HG02840 (cell line): ENCODE results near the gene PRICKLE2.

Experiments
- ATAC-seq: cut with Tn5 transposase; IDR thresholded peaks from one replicate; pipeline ENCODE4 v1.9.1; 2021; ENCODE audit warnings: mild to moderate bottlenecking, moderate library complexity, moderate number of reproducible peaks; ENCODE audit not compliant: unreplicated experiment, low FRiP score

Gene PRICKLE2

DNA sequence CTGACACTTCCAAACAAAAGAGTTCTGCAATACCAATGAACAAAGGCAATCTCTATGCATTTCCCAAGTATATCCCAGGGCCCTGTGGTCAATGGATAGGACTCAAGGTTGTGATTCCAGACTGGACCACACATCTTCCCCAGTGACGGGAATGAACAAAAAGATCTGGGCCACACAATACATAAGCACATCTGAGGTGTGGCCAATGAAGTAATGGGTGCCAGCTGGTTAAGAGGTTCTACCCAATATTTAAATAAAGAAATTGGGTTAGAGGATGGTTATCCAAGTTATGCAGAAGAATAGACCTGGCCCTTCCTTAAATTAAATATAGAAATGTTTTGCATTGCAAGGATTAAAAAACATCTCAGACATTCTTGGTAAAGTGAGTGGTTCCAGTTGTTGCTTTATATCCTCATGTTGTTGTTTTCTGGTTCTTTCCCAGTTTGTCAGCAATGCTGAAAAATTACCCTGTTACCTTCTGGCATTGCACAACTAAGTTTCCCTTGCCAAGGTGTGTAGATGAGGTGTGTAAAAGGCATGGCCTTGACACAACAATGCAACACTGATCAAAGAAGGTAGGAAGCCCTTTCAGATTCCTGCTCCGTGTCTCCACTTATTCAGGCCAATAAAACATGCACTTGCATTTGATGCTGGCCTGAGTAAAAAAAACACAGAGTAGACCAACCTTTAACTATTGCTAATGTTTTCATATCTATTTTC lies 86.5 kb downstream of the PRICKLE2 start:
- ATAC-seq: no peak

DNA sequence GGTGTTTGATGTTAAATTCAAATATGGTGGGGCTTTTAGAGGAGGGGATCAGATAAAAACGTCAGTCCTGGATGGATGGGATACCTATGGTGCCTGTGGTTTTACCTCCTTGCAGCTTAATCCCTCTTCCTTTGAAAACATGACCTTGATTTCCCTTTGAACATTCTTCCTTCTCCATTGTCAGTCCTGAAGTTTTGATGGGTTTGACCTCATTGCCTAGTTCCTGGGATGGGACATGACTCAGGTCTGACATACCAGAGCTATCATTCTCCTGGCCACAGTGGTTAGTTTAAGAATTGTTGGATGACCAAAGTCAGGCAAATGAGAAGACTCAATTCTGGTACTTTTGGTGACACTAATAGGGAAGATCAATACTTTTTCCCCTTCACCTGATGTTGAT lies 87.2 kb downstream of the PRICKLE2 start:
- no peak for ATAC-seq

DNA sequence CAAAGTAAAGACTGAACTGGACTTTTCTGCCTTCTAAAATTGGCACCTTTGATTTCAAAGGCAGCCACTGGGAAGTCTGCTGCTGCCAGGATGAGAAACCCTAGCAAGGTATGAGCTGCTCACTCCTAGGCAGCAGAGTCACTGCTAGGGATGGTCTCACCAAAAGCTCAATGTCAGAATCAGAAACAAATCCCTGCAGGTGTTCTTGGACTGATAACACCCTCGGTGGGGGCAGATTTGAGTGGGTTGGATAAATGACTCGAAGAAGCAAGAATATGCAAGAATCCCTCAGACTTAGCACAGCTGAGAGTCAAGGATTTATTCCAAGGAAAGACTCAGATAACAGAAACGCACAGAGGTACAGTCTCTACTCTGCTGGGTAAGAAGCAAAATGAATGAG lies 90.4 kb downstream of the PRICKLE2 start:
- ATAC-seq: no peak

DNA sequence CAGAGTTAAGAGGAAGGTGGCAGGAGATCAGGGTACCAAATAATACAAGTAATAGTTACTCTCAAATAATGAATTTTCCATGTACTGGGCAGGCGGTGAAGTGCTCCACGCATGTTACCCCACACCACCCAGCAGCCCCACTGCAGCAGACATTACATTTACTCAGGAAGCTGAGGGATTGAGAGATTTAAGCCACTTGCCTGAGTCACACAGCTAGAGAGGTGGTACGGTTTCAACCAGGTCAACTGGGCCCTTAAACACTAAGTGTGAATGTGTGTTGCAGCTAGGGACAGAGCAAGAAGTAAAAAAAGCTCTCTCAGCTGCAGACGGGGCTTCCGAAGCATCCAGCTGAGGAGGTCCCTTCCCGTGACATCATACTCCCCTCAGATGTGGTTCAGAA lies 91.3 kb downstream of the PRICKLE2 start:
- ATAC-seq: no peak

DNA sequence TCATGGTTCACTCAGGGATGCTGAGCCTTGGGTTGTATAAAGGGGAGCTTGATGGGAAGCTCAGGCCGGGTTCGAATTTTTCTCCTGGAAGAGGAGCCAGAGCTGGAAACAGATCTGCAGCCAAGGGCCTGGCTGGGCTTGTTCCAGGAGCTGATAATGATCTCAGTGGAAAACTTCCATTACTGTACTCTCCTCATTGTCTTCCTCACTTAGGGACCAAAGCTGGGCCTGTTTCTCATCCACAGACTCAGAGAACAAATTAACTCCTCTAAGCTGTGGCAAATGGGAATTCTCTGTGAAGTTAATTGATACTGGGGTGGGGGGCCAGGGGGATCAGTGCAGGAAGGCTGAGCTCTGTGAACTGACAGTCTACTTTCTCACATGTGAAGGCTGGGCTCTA lies 92.0 kb downstream of the PRICKLE2 start:
- ATAC-seq: no peak

DNA sequence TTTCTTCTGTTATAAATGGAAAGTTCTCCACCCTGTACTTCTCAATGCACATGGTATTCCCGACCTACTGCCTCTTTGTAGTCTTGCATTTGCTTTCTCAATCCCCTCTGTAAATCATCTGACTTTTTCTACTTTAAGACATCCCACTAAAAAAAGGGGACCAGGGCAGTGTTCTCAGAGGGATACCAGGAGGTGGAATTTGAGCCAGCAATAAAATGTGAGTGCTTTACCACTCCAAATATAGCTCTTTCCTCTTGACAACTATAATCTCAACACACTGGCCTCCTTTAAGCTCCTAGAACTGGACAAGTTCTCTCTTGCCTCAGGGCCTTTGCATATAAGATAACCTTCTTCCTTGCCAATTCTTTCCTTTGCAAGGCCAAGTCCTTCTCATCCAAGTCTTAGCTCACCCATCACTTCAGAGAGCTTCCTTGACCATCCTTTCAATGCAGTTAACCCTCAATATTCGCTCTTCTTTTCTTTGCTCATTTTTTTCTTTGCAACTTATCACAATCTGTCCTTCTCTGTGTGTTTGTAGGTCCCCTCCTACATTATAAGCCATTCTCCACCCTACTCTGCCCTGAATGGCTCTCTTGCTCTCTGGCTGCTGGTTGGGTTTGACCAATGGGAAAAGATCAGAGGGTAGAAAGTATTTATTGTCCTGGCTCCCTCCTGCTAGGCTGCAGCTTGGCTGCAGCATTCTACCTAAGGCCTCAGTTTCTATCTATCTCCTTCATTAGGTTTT lies 93.4 kb downstream of the PRICKLE2 start:
- ATAC-seq: no peak

GRCh38 chr3:64130436-64130835 lies 94.8 kb downstream of the PRICKLE2 start:
- ATAC-seq: no peak

DNA sequence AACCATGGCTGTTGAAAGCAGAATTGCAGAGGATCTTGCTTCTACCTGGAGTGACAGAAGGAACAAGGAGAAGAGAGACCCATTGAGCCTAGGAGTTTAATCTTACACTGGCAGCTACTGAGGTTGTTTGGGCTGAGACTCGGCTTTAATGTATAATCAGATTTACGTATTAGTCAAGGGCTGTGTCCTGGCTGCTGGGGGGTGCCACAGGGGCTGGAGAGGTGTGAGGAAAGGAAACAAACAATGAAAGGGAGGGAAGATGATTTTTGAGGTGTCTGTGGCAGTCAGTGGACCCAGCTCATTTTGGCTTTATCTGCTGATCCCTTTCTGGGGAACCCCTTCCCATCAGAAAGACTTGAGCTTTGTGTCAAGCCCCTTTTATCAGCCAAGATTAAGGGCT lies 95.7 kb downstream of the PRICKLE2 start:
- no peak for ATAC-seq

DNA sequence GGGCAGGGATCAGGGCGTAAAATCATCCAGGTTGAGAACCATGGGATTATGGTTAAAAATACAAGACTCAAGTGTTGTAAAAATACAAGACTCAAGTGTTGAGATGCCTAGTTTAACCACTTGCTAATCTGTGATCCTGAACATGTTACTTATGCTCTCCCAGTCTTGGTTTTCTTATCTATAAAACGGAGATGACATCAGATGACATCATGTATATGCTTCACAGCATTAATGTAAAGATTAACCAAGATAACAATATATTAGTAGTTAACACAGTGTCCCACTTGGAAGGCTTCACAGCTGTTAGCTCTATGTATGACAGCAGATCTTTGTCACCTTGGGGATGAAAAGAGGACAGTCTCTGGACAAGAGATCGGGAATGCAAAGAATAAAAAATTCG lies 96.2 kb downstream of the PRICKLE2 start:
- no peak for ATAC-seq

- ATAC-seq: no peak
These were observed 99.7 kb downstream of the PRICKLE2 start for GRCh38 chr3:64125561-64125960.

GRCh38 chr3:64123931-64124330 lies 101.3 kb downstream of the PRICKLE2 start:
- ATAC-seq: no peak

DNA sequence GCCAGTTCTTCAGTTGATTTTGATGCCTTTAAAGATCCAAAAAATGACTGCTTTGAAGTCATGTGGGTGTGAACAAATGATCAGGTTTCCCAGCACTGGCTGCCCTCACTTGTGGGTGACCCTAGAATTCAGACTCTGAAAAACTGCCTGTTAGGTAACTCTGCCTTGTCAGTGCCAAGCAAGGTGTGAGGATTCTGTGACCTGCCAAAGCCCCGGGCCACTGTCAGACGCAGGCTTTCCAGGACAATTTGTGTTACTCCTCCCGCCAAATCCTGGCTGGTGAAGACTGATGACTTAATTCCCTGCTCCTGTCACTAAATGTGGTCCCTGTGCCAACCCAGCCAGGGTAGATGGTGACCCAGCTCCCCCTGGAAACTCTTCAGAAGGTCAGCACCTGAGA lies 102.8 kb downstream of the PRICKLE2 start:
- ATAC-seq: no peak

- no peak for ATAC-seq
These were observed 103.4 kb downstream of the PRICKLE2 start for GRCh38 chr3:64121750-64122311.

- ATAC-seq: no peak
These were observed 104.4 kb downstream of the PRICKLE2 start for GRCh38 chr3:64120876-64121275.

DNA sequence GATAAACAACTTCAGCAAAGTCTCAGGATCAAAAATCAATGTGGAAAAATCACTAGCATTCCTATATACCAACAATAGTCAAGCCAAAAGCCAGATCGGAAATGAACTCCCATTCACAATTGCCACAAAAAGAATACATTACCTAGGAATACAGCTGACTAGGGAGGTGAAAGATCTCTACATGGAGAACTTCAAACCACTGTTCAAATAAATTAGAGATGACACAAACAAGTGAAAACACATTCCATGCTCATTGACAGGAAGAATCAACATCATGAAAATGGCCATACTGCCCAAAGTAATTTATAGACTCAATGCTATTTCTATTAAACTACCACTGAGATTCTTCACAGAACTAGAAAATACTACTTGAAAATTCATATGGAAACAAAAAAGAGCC lies 107.8 kb downstream of the PRICKLE2 start:
- ATAC-seq: no peak

DNA sequence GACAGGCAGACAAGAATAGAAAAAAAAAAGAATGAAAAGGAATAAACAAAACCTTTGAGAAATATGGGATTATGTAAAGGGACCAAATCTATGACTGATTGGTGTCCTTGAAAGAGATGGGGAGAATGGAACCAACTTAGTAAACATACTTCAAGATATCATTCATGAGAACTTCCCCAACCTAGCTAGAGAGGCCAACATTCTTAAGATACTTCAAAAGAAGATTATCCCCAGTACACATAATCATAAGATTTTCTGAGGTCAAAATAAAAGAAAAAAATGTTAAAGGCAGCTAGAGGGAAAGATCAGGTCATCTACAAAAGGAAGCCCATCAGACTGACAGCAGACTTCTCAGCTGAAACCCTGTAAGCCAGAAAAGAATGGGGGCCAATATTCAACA lies 110.6 kb downstream of the PRICKLE2 start:
- ATAC-seq: no peak

DNA sequence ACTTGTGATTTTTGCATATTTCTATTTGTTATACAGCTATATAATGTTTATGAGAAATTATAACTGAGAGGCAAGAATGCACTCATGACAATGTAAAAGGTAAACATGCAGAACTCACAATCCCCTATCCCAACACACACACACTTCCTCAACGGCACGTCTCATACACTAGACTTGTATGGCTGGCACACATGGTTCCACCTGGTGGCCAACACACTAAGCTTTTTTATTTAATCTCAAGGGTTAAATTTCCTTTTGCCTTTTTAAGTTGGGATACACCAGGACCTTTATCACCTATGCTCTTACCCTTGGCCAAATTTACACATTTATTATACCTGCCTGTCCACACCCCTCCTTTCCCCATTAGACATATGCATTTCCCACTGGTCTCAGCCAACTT lies 113.4 kb downstream of the PRICKLE2 start:
- no peak for ATAC-seq

DNA sequence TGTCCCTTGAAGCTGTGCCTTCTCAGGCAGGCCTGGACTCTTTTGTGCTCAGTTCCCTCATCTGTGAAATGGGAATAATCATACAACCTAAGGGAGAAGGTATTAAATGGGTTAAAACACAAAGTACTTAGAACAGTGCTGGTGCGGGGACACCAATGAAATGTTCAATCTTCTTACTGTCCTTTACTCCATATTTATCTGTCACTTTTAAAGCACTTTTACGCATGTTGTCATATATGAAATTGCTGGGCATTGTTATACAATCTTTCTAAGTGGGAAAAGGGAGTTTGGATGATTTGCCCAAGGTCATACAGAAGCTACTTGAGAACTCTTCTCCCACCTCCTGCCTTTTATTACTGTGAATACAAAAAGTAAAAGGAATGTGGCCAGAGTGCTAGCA lies 114.2 kb downstream of the PRICKLE2 start:
- no peak for ATAC-seq

- no peak for ATAC-seq
These were observed 115.2 kb downstream of the PRICKLE2 start for GRCh38 chr3:64110071-64110470.

DNA sequence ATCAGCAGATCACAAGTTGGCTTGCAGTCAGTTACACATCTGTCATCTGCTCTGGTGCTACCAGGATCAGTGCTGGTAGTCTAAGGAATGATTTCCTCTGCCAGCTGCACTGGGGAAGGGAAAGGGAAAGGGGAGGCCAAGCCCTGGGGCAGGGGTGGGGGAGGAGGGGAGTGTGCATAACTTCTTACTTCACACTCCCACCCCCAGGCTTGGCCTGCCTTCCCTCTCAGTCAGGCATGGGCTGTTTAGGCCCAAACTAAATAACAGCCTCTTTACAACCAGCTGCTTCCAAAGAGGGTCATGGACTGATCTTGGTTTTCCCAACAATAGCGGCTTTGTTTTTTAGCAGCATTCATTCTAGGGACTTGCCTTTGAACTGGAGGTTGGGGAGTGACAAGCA lies 115.8 kb downstream of the PRICKLE2 start:
- no peak for ATAC-seq

GRCh38 chr3:64108784-64109317 lies 116.4 kb downstream of the PRICKLE2 start:
- no peak for ATAC-seq

- no peak for ATAC-seq
These were observed 117.0 kb downstream of the PRICKLE2 start for GRCh38 chr3:64108231-64108630.
